Sciatic nerve (tissue), 2 donors: Measurements from ENCODE around the gene OPCML. TPM values are rescaled to one million over a fixed set of nuclear protein-coding genes. Genes with fewer than 3 reads are reported as not detected.
"Not testable (repeated sequence)": the region's sequence is repeated elsewhere in the genome, so short reads cannot be mapped to it uniquely, and the experiment has no call there.

Source experiments
- ATAC-seq: fragments of 200-7000 bp; cut with Tn5 transposase; one replicate; pipeline ENCODE4 v1.9.1; 2020; ENCODE audit warnings: mild to moderate bottlenecking, moderate library complexity
- DNase-seq: peaks from one replicate; pipeline ENCODE4 v3.0.0-alpha.2; 2020; ENCODE audit warnings: low spot score
- intact Hi-C: fragments of 100-400 bp; cut with DNase I; formaldehyde crosslinking; loops from one replicate; pipeline ENCODE4 v1.14.2; 2022
- total RNA-seq: library from RNA; stranded (reverse); fragmentation: NEBNext Ultra II Directional; extraction: Animal tissue kit (Norgen Biotek cat#: 25700); gene quantifications from one replicate; pipeline ENCODE4 v1.2.1, GENCODE V29; 2021
- donor health status: DM: no; HTN: no; CAD: no.
- donor health status: DM: no; HTN: no; CAD: no.

The OPCML gene
- total RNA-seq, 1 donor from 2014 or later, result 4.5 TPM

DNA sequence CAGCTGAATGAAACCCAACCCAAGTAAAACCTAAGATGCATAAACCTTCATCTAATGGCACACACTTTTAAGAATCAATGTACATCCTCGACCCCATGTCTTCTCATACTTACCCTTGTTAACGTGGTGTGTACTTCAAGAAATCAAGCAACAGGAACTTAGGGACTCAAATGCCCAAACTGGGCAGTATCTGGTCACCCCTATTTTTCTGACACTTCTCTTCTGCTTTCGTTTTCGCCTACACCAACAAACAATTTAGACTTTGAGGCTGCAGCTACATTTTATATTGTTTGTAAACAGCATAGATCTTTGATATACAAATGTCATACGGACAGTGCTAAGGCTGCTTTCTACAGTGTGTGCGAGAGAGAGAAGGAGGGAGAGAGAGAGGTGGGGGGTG, 1117.8 kb downstream of the OPCML start:
- no peak for ATAC-seq
- no peak for DNase-seq
- intact Hi-C loops, result no loop called here

DNA sequence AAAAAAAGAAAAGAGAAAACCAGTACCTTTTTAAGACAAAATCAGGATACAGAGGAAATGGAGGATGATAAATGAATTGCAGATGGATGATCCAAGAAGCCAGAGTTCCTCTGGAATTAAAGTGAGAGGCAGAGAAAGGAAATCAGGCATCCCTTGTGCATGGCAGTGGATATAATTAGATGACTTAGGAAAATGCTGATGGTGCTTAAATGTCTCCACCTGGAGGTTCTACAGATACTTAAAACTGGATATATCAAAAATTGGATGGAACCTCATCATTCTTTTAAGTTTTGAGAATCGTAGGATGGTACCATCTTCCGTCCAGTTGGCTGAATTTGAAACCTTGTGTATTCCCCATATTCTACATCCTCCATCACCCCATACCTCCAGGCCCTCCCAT, 1121.9 kb downstream of the OPCML start:
- DNase-seq, result no peak
- no peak for ATAC-seq
- intact Hi-C loops, result no loop called here

DNA sequence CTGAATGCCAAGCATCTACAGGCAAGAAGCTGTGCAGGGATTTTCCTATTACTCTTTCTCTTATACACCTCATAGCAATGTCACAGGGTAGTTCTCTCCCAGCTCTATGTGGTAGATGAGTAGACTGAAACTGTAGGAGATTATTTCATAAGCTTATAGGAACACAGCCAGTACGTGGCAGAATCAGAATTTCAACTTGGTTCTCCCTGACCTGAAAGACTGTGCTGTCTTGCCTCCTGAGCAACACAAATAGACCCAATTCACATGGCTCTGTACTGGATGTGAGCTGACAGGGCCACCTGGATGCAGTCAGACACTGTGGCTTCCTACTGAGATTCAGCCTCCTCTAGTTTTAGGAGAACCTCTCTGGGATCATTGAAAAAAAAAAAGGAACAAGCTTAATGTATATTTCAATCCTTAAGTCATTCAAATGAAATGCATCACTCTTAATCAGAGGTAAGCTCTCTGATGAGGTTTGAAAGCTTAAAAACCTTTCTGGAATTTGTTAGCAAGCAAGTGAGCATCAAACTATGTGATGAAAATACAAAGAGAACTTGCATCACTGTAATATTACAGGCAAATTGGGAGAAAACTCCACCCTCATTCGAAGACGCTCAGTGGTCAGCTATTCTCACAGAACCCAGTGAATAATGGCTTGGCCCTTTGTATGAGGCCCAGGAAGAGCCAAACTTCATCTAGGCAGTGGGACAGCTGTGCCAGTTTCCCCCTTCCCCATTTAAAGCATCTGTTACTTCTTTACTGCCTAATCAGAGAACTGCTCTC, 1122.5 kb downstream of the OPCML start:
- no peak for ATAC-seq
- intact Hi-C loops, result no loop called here

DNA sequence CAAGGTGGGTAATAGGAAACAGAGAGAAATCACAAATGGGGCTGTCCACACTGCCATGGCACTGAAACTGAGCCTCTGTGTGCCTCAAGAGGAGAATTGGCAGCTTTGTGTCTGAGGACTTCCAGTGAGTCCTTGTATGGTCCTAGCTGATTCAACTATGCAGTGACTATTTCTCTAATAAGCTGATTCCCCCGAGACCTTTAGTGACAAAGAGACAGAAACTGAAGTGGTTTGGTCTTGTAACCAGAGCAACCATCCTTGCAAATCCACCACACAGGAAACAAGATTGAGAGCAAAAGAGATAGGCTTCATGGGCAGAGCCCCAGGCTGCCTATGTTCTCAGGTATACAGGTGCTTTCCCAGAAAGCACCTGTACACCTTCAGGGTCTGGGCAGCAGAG, 1123.4 kb downstream of the OPCML start:
- ATAC-seq (no peak), DNase-seq (no peak)
- intact Hi-C loops, result no loop called here

More for the DNA sequence above, 1122.5 kb downstream of the OPCML start:
- no peak for DNase-seq

DNA sequence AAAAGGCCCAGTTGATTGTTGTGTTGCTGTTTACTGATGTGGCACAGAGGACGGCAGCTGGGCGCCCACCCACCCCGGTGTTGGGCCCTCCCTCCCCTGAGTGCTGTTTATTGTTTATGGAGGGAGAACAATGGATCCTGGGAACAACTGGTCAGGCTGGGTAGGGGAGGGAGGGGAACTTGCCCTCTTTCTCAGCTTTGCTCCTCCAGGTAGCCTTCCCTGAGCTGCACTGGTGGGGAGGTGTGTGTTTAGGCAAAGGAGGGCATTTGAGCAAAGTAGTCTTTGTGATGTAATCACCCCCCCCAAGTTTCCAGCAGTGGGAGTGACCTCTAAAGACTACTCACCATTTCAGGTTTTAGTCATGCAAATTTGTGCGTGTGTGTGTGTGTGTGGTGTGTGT, 1126.6 kb downstream of the OPCML start:
- intact Hi-C loops, result no loop called here
- ATAC-seq (no peak), DNase-seq (no peak)

DNA sequence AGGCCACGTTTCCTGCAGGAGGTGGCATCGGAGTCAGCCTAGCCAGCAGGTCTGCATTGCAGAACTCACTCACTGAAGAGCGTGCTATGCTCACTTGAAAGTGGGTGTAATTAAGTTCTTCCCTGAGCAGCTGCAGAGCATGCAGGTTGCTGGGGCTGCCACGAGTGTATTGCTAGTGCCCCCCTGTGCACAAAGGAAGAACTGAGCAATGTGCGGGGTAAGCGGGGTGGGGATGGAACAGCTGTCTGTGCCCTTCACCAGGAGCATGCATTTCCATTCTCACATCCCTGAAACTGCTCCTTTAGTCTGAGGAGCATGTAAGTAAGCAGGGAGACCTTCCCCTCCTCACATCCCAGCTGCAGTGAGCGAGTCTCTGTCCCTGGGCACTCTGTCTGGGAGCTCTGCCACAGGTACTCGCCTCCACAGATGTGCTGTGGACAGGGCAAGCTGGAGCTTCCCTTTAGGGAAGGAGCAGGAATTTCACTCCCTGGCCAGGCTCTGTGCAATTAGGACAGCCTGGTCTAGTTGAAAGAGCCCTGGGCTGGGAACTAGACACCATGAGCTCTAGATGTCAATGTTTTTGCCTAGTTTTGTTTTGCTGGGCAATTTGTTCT, 1130.1 kb downstream of the OPCML start:
- intact Hi-C loops, result no loop called here
- DNase-seq, result no peak
- peak; percentile 73 for ATAC-seq

DNA sequence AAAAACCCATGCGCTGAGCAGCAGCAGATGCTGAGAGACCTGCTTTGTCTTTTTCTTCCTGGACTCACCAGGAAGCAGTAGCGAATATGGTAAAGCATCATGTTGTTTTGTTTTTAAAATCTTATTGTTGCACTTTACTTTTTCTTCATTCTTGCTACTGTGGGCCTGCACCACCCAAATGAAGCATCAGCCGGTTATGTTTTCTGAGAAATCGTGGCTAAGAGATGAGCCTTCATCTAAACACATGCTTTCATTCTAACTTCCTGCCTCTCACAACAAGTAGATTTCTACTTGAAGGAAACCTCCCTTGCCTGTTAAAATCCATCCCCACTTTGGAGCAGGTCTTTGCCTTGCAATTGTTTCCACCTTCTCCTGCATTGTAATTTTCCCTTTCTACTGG, 1136.0 kb downstream of the OPCML start:
- ATAC-seq, result no peak
- intact Hi-C loops, result no loop called here
- no peak for DNase-seq

DNA sequence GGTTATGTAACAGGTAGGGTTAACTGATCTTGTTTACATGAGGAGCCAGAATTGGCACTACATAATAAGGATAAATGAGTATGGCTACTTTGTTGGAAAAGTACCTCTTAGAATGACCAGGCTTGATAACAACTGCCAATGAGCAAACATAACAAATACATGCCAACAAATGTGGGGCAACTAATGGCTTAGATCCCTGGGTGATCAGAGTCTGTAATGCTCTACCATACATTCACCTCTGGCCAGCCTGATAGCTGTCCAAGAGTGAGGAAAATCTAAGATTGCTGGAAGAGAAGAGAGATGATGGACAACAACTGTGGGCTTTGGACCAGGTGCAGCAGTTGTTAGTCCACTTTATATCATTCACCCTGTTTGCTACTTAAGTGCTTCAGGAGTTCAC, 1136.9 kb downstream of the OPCML start:
- intact Hi-C loops, result no loop called here
- no peak for ATAC-seq
- no peak for DNase-seq

DNA sequence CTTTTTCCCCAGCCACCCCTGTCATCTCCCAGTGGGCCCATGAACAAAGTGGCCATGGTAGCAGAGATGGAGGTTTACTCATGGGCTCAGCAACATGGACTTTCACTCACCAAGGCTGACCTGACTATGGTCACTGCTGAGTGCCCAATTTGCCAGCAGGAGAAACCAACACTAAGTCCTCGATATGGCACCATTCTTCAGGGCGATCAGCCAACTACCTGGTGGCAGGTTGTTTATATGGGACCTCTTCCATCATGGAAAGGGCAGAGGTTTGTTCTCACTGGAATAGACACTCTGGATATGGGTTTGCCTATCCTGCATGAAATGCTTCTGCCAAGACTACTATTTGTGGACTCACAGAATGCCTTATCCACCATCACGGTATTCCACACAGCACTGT, 1152.8 kb downstream of the OPCML start:
- no peak for ATAC-seq
- intact Hi-C loops, result no loop called here
- DNase-seq, result no peak

DNA sequence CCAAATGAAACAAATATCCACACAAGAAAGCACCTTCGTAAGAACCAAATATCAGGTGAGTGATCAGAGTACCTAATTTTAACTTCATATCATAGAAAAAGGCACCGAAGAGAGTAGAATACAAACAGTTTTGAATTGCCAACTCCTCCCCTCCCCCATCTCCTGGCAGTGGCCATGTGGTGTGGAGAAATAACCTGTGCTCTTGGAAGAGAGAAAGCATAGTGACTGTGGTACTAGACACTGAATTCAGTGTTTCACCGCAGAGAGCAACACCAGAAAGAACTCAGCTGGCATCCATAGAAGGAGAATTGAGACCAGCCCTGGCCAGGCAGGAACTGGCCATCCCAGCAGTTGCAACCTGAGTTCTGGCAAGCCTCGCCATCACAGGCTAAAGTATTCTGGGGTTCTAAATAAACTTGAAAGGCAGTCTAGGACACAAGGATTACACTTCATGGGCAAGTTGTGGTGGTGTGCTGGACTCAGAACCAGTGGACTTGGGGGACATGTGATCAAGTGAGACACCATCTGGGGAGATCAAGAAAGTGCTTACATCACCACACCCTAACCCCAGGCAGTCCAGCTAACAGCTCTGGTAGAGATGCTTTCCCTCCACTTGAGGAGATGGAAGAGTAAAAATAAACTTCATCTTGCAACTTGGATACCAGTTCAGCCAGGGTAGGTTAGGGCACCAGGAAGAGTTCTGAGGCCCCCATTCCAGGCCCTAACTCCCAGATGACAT, 1158.7 kb downstream of the OPCML start:
- DNase-seq (no peak), ATAC-seq (no peak)
- intact Hi-C loops, result no loop called here

DNA sequence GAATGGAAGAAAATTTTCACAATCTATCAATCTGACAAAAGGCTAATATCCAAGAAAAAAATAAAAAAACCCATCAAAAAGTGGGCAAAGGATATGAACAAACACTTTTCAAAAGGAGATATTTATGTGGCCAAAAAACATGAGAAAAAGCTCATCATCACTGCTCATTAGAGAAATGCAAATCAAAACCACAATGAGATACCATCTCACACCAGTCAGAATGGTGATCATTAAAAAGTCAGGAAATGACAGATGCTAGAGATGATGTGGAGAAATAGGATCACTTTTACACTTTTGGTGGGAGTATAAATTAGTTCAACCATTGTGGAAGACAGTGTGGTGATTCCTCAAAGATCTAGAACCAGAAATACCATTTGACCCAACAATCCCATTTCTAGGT, 1162.2 kb downstream of the OPCML start:
- intact Hi-C loops, ATAC-seq, DNase-seq: not testable (repeated sequence)

DNA sequence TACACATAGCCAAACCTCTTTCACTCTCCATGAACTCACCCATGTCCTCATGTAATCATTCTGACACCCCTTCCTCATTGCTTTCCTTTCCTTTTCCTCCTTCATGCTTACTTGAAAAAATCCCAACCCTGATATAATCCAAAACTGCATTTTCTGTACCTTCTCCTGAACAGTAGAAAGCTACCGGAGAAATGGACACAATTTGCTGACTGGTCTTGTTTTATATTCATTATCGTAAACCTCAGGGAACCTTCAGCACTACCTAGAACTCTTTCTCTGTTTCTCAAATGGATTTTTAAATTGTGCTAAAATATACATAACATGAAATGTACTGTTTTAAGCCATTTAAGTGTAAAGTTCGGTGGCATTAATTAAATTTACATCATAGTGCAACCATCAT, 1165.0 kb downstream of the OPCML start:
- ATAC-seq (no peak), DNase-seq (no peak)
- intact Hi-C loops, result no loop called here

DNA sequence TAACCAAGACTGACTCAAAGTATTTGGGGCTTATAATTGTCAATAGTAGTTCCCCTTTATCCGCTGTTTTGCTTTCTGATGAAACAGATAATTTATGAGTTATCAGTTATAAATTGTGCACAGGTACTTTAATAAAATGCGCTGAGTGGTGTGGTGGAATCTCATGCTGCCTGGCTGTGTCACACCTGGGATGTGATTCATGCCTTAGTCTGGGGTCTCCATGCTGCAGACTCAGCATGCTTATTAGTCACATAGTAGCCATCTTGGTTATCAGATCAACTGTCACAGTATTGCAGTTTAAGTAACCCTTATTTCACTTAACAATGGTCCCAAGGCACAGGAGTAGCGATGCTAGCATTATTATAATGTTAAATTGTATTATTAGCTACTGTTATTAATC, 1166.7 kb downstream of the OPCML start:
- no peak for ATAC-seq
- intact Hi-C loops, result no loop called here

More for the DNA sequence above, 1166.7 kb downstream of the OPCML start:
- DNase-seq, result no peak
